Neural crest cell (in vitro differentiated cells): ENCODE data around the gene FHOD1. TPM values are rescaled to one million over a fixed set of nuclear protein-coding genes. Genes with fewer than 3 reads are reported as not detected.
A peak's percentile ranks its signal among the peaks of the same experiment; 100 is the strongest.

ENCODE experiments used
- DNase-seq: peaks from one replicate; pipeline ENCODE4 v3.0.0; 2021; ENCODE audit warnings: low read depth, mixed read lengths, low spot score
- H3K27ac Mint-ChIP-seq: one replicate; pipeline ENCODE4 v1.8.0; 2021; ENCODE audit warnings: mild to moderate bottlenecking, mixed read lengths; ENCODE audit not compliant: unreplicated experiment
- H3K27me3 Mint-ChIP-seq: 2 replicates; pipeline ENCODE4 v1.8.0; 2021; ENCODE audit warnings: low read depth, mild to moderate bottlenecking, mixed read lengths
- H3K36me3 Mint-ChIP-seq: 2 replicates; pipeline ENCODE4 v1.8.0; 2021; ENCODE audit warnings: low read depth, mild to moderate bottlenecking, mixed read lengths
- H3K4me1 Mint-ChIP-seq: 2 replicates; pipeline ENCODE4 v1.8.0; 2021; ENCODE audit warnings: mixed read lengths
- H3K4me3 Mint-ChIP-seq: one replicate; pipeline ENCODE4 v1.8.0; 2021; ENCODE audit warnings: mild to moderate bottlenecking, mixed read lengths
- H3K9me3 Mint-ChIP-seq: 2 replicates; pipeline ENCODE4 v1.8.0; 2021; ENCODE audit warnings: mixed read lengths
- CTCF ChIP-seq: fragments of 200-600 bp; sonication (generic); conservative IDR thresholded peaks from 2 replicates; pipeline ENCODE4 v1.5.0; 2021; ENCODE audit warnings: antibody characterized with exemption, mild to moderate bottlenecking
- total RNA-seq: library from RNA; stranded (reverse); gene quantifications from 2 replicates; pipeline ENCODE4 v1.2.1, GENCODE V29; 2021

FHOD1 gene
- total RNA-seq, 1 donor from 2014 or later, result 45.5 TPM

DNA sequence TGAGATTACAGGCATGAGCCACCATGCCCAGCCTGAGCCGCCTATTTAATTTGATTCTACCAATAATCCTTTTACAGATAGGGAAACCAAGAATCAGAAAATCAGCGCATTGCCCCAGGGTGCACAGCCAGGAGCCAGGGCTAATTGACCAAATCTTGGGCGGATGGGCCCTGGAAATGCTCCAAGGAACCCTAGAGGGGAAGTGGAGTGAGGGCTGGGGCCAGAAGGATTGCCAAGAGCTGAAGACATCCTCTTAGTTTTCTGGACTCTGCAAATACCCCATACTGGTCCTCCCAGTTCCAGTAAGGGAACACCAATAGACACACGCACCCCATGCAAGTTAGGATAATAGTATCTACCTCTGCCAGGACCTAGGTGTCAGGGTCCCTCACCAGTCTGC, 3.8 kb downstream of the FHOD1 start:
- H3K36me3 Mint-ChIP-seq, result no peaks in the 10 kb centered on the region
- H3K4me1 Mint-ChIP-seq, result peaks cover 28% of the 10 kb centered on the region
- DNase-seq, result no peak
- H3K9me3 Mint-ChIP-seq, result no peaks in the 10 kb centered on the region
- H3K4me3 Mint-ChIP-seq, result peak overlapping the region; percentile 38
- H3K27me3 Mint-ChIP-seq, result peaks cover 10% of the 10 kb centered on the region
- no peak for TF ChIP-seq CTCF
- no peak overlapping the region for H3K27ac Mint-ChIP-seq

- TF ChIP-seq CTCF, result no peak
- no peak overlapping the region for H3K4me3 Mint-ChIP-seq
- peaks cover 26% of the 10 kb centered on the region for H3K4me1 Mint-ChIP-seq
- DNase-seq, result no peak
- H3K27ac Mint-ChIP-seq, result no peak overlapping the region
- no peaks in the 10 kb centered on the region for H3K27me3 Mint-ChIP-seq
- H3K9me3 Mint-ChIP-seq, result no peaks in the 10 kb centered on the region
- H3K36me3 Mint-ChIP-seq, result peaks cover 4% of the 10 kb centered on the region
Measured at GRCh38 chr16:67242138-67242730, 5.0 kb downstream of the FHOD1 start.

DNA sequence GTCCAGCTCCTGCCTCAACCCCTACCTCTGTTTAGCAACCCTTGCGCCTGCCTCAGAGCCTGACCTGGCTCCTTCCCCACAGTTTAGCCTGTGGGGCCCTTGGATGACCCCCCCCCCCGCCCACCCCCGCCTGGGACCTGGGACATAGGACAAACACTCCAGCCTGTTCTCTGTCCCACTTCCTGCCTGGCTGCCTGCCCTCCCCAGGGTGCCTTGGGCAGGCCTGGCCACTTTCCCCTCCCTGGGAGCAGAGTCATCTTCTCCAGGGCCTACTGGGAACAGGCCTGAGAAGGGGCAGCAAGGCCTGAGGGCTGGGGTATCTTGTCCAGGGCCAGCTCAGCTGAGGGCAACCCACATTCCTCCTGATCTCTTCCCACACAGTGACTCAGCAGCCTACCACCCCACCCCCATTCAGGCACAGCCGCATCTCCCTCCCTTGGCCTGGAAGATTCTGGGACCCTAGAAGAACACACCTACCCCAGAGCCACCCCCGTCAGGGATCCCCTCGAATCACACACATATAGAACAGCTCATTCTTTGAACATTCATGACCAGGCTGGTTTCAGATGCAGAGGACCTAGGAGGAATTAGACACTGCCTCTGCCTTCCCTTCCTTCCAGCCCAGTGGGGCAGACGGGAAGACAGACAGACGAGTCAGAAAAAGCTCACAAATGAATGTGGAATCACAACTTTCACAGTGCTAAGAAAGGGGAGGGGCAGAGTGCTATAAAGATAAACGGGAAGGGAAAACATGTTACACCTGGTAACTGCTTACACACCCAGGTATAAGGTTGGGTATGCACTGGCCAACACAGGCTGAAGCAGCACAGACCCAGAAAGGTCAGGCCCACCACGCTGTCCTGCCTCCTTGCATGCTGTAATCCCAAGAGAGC, 6.0 kb downstream of the FHOD1 start:
- H3K4me1 Mint-ChIP-seq, result peaks cover 26% of the 10 kb centered on the region
- no peaks in the 10 kb centered on the region for H3K9me3 Mint-ChIP-seq
- no peaks in the 10 kb centered on the region for H3K27me3 Mint-ChIP-seq
- H3K4me3 Mint-ChIP-seq, result peak overlapping the region; percentile 67
- TF ChIP-seq CTCF, result no peak
- peaks cover 8% of the 10 kb centered on the region for H3K36me3 Mint-ChIP-seq
- no peak for DNase-seq
- peak overlapping the region; percentile 30 for H3K27ac Mint-ChIP-seq

DNA sequence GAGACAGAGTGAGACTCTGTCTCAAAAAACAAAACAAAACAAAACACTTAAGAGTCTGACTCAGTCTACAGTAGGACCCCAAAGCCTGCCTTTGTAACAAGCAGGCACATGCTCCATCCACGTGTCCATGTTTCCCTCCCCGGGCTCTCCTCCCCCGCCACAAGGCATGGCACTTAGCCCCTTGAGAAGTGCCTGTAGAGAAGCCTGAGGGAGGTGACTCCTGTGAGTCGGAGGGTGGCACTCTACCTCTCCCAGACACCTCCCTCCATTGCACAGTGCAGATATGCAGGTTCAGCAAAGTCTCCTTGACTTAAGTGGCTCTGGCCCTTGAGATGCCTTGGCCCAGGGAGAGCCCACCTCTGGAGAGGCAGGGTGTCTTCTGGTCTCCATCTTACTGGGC, 6.8 kb downstream of the FHOD1 start:
- H3K36me3 Mint-ChIP-seq, result peaks cover 12% of the 10 kb centered on the region
- peaks cover 22% of the 10 kb centered on the region for H3K4me1 Mint-ChIP-seq
- no peak for TF ChIP-seq CTCF
- no peak overlapping the region for H3K4me3 Mint-ChIP-seq
- no peak for DNase-seq
- H3K27ac Mint-ChIP-seq, result no peak overlapping the region
- H3K27me3 Mint-ChIP-seq, result no peaks in the 10 kb centered on the region
- no peaks in the 10 kb centered on the region for H3K9me3 Mint-ChIP-seq

DNA sequence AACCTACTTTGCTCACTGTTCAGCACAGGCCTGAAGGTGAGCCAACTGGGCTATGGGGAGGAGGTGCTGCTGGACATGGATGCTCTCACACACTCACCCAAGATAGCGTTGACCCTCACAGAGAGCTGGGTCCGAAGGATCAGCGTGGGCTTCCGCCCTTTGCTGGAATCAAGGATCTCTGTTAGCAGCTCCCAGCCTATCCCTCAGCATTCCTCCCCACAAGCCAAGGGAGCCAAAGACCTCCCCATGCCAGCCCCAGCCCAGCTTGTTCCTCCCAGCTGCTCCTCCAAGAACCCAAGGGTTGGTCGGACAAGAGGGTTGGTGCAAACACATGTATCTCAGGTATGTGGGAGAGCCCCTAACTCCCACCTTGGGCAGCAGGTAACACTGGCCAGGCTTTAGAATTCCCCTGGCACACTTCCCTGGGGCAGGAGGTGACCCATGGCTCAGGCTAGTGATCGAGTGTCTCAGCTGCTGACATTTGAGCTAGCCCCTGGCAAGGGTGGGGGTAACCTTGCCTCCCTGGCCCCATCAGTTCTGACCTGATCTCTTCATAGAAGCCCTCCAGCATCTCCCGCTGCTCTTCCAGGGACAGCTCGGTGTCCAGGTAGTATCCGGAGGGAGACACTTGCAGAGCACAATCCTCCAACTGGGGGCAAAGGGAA, 8.3 kb downstream of the FHOD1 start:
- Mint-ChIP-seq H3K4me1 (peaks cover 14% of the 10 kb centered on the region), H3K36me3 (peaks cover 12% of the 10 kb centered on the region), H3K4me3 (no peak overlapping the region), H3K27ac (peak overlapping the region; percentile 24), H3K9me3 (no peaks in the 10 kb centered on the region), H3K27me3 (no peaks in the 10 kb centered on the region)
- DNase-seq, result no peak
- TF ChIP-seq CTCF, result no peak
